ENCODE results near the gene NAALADL1.

DNA sequence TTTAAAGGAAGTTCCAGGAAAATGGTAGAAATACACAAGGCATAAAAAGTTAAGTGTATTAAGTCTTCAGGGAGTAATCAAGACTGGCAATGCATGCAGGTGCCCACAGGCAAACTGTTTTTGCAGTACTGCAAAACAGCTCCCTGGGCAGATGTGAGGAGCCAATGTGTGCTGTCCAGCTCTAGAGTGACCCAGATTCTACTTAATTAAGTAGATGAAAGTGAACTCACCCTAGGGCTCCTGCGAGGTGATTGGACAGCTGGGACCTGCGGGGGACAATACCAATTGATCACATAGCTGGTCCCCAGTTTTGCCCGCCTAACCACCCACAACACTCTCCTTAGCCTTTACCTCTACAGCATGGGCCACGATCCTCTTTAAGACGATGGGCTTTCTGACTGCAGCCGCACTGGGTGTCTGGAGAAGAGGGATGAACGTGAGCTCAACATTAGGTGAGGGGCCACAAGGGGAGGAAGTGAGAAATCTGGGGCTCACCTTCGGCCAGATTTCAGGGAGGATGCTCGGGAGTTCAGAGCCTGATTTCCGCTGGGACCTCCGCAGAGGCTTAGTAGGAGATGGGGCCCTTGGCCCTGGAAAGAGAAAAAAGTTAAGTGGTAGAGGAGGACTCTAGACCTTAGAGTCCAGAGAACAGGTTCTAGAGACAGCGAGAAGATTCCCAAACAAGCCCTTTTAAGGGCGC is 24.9 kb upstream of the NAALADL1 start:
- TF ChIP-seq POLR2A (IDR thresholded peaks at IDR 0.05; ENCODE audit: low read depth, low read length) (no peak), POLR2AphosphoS5 (IDR thresholded peaks at IDR 0.05; ENCODE audit: low read depth, low read length) (no peak)
